Hematopoietic multipotent progenitor cell treated with erythropoietin and hydrocortisone succinate and interleukin-3 and kit ligand, for 6 days (in vitro differentiated cells): Measurements from ENCODE around the gene IQSEC3.
A peak's percentile ranks its signal among the peaks of the same experiment; 100 is the strongest.

Source experiments
- DNase-seq: peaks from one replicate; pipeline ENCODE4 v3.0.0-alpha.2; 2015

The IQSEC3 gene

DNA sequence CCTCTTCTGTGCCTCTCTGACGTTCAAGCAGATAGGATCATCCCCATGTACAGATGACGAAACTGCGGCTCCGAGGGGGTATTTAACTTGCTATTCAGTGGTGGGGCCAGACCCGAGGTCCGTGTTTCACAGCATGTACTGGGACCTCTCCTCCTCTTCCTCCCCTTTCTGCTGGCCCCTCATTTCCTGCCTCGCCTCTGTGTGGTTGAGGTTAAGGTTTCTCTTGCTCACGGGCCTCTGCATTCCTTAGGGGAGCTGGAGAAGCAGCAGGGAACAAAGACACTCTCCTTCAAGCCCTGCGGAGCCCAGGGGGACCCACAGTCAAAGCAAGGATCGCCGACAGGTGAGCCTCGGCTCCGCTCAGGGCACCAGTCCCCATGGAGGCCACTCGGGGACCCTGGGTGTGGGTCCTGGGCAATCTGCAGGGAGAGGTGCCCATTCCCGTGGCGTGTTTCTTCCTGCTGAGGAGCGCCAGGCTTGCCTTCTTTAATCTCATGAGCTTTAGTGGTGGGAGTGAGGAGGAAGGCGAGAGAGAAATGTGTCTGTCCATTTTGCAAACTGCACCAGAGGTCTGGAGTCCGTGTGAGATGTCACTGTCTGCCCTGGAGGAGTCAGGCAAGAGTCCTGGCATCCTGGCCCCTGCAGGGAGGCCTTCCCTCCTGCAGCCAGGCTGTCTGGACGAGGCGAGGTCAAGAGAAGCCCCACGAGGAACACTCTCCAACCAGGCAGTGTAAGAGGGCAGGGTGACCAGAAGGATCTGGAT, 102.4 kb downstream of the IQSEC3 start:
- peak; percentile 70 for DNase-seq

DNA sequence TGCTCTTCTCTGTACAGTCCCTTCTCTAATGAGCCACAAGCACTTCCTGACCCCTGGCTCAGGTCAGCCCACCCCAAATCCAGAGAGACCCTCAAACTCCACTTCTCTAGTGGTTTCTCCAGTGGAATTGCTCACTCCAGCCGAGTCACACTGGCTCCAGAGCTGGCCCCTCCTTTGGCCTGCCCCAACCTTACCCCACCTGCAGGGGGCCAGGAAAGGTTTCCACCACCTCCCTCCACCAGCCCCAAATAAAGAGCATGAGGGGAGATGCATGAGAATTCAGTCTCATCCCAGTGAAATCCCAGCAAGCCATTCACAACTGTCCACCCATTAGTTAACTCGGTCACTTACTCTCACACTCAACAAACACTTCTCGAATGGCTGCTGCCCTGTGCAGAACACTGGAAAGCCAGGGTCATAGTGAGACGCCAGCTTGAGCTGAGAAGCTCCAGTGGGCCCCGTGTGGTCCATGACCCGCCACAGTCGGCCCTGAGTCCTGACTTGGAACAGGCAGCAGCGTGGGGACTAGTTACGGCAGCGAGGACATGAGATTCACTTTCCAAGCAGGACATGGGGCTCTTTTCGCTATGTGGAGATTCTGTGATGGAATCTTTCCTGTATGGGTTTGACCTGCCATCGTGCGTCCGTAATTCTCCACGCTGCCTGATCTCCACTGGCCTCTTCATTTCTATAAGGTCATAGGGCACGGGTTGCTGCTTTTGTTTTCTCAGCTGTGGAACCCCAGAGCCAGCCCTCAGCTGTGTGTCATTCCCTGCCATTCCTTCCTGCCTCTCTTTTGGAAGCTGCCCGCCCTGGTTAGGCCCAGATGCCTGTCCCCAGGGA, 103.2 kb downstream of the IQSEC3 start:
- DNase-seq, result peak; percentile 65

DNA sequence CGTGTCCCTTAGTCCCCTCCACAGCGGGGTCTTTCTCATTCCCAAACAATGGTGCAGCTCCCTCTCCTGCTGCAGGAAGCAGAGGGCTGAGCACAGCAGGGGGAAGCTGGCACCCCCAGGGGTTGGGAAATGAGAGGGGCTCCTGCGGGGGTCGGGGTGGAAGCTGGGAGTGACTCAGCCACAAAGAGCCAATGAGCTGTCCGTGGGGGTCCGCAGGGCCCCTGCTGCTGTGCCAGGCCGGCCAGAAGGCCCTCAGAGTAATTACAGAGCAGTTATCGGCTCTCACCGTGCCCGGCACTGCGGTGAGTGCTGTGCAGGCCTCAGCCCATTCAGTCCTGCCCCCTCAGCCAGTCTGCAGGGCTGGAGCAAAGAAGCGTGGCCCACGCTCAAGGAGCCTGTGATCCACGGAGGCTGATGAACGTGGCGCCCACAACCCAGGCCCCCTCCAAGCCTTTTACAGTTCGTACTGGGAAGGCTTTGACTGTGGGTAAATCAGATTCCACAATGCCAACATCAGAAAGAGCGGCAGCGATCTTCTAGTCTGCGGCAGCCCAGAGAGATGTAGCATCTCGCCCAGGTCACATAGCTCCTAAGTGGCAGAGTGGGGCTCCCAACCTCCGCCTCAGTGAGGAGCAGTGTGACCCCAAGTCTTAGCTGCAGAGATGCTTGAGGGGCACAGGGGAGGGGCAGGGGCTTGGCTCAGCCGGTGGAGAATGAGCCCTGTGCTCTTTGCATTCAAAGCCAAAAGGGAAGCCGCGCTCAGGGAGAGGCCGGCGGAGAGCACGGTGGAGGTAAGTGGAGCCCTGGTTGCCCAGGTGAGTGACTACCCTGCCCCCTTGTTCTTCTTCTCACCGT, 104.0 kb downstream of the IQSEC3 start:
- no peak for DNase-seq

DNA sequence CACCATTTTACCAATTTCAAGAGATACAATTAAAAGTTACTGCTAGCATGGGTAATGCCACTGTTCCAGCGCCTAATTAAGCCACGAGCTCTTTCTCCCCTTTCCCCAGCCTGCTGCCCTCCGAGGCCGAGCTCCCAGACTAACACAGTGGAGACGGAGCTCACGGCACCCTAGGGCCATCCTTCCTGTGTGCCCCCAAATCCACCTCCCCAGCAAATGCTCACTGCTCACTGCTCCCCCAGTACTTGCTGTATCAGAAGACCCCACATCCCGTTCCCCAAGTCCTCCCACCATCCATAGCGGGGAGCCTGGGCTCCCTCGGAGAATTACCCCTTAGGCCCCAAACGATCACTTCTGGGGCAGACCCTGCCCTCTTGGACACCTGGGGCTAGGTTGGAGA, 104.7 kb downstream of the IQSEC3 start:
- DNase-seq, result peak; percentile 36

DNA sequence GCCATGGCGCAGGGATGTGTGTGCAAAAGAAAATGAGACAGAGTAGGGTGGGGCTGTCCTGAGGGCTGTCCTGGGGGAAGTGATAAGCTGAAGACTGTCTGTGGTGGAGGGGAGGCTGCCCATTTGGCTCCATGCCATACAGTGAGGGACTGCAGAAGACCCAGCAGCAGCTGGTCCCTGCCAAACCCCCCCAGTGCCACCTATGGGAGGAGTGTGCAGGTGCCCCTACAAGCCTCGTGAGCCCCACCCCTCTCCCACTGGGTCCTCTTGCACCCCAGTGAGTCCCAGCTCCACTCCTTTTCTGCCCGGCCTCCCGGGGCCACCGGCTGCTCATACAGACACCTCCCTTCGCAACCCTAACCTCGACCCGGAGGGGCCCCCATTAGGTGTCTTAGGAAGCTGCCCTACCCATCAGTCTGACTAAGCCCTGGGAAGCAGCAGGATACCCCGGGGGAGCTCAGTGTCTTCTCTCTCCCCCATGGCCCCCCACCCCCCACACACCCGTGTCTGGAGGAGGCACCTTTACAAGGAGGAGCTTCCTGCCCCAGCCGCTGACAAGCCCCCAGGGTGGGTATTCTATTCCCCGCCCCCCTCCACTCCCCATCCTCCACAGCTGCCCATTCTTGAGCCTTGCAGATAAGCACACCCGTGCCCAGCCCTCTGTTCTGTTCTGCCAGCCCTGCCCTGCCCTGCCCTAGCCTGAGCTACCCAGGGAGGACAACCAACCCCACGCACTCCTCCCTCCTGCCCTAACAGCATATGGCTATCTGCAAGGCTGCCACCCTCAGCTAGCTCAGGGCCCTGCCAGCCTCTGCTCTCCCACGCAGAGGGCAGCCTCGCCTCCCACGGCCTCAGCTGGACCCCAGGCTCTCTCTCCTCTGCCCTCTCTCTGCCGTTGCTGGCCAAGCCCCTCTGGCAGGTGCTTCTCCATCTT, 105.4 kb downstream of the IQSEC3 start:
- DNase-seq, result peak; percentile 98

DNA sequence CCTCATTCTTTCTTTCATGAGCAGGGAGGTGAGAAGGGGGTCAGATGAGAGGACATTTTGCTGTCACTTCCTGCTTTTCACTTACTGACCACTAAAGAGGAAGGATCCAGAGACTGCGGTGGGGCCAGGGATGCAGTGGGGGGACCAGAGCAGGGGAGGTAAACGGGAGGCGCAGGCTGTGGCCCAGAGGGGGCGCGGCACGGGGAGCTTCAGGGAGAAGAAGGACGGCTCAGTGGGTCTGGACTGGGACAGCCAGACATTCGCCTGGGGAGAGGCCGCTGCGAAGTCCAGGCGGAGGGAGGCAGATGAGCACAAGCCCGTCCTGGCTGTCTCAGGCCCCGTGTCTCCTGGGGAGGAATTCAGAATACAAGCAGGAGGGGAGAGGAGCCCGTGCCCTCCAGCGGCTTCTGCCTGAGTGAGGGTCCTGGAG, 106.2 kb downstream of the IQSEC3 start:
- DNase-seq, result peak; percentile 60

- peak; percentile 41 for DNase-seq
These were observed 107.6 kb downstream of the IQSEC3 start for GRCh38 chr12:174124-174523.

DNA sequence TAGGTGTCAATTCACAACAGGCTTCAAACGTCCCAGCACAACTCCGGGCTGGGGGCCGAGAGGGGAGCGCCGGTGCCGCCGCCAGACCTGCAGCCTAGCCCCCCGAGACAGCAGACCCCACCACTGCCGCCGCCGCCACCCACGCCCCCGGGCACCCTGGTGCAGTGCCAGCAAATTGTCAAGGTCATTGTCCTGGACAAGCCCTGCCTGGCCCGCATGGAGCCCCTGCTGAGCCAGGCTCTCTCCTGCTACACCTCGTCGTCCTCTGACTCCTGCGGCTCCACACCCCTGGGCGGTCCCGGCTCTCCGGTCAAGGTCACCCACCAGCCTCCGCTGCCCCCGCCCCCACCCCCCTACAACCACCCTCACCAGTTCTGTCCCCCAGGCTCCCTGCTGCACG, 108.0 kb downstream of the IQSEC3 start:
- no peak for DNase-seq

DNA sequence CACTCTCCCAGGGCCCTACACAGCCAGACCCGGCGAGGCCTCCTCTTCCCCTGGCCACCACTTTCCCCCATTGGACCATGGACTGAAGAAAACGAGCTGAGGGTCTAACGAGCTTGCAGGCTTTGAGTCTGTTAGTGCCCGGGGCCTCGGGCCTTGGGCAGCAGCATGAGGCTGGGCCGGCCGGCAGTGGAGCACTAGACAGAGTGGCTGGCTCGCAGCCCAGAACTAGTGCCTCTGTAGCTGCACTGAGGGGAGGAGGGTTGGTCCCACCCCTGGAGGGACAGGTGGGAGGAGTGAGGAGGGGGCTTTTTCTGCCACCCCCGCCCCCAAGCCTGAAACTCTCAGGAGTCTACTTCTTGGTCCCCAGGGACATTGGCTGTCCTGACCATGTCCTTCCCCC, 108.7 kb downstream of the IQSEC3 start:
- DNase-seq, result peak; percentile 65

DNA sequence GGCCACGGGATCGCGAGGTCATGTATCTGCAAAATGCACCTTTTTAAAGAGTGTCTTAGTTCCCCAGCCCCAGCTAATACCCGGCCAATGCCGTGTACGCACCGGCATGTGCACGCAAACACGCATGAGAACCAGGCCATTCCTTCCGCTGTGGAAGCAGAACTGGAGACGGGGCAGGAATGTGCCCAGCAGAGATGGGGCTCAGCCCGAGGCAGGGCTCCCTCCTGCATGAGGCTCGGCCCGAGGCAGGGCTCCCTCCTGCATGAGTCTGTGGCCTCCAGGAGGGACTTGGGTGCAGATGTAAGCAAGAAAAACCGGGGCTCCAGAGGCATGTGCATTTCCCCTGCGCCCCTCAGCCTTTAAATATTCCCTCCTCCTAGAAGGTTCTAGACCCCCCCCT, 109.2 kb downstream of the IQSEC3 start:
- no peak for DNase-seq

DNA sequence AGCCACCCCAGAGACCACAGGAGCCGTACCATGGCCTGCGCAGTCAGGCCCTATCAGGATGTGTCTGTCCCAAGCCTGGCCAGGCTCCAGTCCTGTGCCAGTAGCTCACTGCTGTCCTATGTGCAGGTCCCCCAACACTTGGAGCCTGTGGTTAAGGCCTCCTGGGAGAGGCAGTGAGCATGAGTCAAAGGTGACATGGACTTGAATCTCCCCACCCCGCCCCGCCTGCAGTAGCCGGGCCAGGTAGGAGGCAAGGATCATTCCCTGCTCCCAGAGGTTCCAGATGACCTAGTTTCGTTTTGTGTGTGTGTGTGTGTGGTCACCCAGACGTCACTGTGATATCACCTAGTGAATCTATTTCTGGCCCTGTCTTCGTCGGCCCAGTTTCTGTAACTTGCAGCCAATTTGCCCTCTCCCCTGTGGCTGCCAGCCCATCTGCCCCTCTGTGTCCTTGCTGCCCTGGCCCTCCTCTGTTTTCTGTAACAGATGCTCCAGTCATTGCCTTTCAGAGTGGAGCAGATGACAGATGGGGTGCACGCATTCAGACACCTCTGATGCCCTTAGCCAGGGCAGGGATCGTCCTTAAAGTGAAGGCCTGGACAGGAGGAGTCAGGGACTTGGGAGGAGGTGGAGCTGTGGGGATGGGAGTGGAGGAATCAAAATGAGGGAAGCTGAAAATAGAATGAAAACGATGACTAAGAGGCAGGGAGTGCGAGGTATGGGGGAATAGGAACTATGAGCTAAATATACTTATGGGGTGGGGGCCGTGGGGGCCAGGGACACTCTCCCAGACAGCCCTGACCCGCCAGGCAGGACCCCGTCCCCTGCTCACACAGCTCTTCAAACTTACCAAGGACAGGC, 110.0 kb downstream of the IQSEC3 start:
- peak; percentile 80 for DNase-seq

DNA sequence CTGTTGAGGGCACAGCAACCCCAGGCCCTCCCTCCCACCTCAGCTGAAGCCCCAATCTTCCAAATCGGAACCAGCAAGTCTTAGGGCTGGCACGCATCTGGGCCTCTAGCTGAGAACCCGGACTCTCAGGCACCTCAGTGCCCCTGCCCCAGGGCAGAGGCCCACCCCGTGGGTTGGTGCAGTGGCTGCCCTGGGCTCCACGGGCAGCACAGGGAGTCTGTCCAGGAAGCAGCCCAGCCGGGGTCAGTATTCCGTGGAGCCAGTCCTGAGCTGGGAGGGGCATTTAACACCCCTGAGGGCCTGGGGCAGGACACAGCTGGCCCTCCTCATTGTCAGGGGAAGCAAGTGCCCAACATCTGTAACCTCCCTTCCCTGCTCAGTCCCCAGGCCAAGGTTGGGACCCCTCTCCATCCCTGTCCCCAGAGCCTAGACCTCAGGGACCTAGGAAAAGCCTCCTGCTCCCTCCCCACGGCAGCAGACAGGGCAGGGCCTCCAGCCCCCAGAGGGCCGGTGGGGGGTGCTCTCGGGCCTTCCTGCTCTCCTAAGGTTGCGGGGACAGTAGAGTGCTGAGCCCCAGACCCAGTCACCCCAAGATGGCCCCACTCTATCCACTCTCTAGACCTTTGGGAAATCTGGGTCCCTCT, 110.9 kb downstream of the IQSEC3 start:
- DNase-seq, result no peak

- DNase-seq, result peak; percentile 67
These were observed 111.6 kb downstream of the IQSEC3 start for GRCh38 chr12:177980-178828.

GRCh38 chr12:178829-179109, 112.2 kb downstream of the IQSEC3 start:
- no peak for DNase-seq

GRCh38 chr12:179131-179884, 112.7 kb downstream of the IQSEC3 start:
- DNase-seq, result peak; percentile 42

GRCh38 chr12:179885-180284, 113.3 kb downstream of the IQSEC3 start:
- no peak for DNase-seq

GRCh38 chr12:180445-180844, 113.9 kb downstream of the IQSEC3 start:
- peak; percentile 90 for DNase-seq

DNA sequence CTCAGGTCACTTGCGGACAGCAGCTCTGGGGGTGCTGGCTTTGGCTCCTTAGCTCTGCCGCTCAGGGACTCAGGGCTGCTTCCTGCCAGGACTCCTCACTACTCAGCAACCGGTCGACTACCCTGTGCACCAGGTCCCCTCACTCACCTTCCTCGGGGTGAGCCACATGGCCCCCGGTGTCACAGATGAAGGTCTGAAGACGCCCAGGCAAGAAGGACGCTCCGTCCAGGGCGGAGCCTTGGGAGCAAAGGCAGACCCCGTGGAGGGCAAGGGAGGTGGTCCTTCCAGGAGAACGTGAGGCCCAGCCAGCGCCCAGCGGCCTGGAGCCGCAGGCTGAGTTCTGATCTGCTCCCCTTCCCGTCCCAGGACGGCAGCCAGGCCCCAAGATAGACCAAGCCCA, 115.4 kb downstream of the IQSEC3 start:
- no peak for DNase-seq

- DNase-seq, result peak; percentile 59
These were observed 115.9 kb downstream of the IQSEC3 start for GRCh38 chr12:182381-182892.
